Measurements from ENCODE around the gene EIF4EBP2. TPM values are rescaled to one million over a fixed set of nuclear protein-coding genes. Genes with fewer than 3 reads are reported as not detected.

EIF4EBP2 gene
- total RNA-seq, 1 experiment from 2014 or later = 112 TPM

DNA sequence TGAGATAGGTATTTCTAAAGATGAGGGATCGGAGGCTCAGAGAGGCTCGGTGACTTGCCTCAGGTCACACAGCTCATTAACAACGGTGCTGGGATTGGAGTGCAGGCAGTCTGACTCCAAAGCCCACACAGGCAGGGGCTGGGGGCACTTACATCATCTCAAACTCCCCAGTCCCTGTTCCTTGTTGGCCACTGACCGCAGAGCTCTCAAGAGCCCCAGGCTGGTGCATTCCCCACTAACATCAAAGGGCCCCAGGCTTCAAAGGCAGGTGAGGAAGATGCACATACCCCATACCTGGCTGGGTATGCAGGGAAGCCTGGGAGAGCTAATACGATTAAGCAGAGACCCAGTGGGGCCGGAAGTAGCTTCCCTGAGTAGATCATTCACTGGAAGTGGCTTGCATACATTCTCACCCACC lies 51.3 kb downstream of the EIF4EBP2 start (continued):
- TF ChIP-seq, protein P1, sequence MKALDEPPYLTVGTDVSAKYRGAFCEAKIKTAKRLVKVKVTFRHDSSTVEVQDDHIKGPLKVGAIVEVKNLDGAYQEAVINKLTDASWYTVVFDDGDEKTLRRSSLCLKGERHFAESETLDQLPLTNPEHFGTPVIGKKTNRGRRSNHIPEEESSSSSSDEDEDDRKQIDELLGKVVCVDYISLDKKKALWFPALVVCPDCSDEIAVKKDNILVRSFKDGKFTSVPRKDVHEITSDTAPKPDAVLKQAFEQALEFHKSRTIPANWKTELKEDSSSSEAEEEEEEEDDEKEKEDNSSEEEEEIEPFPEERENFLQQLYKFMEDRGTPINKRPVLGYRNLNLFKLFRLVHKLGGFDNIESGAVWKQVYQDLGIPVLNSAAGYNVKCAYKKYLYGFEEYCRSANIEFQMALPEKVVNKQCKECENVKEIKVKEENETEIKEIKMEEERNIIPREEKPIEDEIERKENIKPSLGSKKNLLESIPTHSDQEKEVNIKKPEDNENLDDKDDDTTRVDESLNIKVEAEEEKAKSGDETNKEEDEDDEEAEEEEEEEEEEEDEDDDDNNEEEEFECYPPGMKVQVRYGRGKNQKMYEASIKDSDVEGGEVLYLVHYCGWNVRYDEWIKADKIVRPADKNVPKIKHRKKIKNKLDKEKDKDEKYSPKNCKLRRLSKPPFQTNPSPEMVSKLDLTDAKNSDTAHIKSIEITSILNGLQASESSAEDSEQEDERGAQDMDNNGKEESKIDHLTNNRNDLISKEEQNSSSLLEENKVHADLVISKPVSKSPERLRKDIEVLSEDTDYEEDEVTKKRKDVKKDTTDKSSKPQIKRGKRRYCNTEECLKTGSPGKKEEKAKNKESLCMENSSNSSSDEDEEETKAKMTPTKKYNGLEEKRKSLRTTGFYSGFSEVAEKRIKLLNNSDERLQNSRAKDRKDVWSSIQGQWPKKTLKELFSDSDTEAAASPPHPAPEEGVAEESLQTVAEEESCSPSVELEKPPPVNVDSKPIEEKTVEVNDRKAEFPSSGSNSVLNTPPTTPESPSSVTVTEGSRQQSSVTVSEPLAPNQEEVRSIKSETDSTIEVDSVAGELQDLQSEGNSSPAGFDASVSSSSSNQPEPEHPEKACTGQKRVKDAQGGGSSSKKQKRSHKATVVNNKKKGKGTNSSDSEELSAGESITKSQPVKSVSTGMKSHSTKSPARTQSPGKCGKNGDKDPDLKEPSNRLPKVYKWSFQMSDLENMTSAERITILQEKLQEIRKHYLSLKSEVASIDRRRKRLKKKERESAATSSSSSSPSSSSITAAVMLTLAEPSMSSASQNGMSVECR (CRISPR knock-in tag; IDR thresholded peaks at IDR 0.05; ENCODE audit: borderline replicate concordance) = no peak
- TF ChIP-seq ZNF423 (CRISPR knock-in tag; IDR thresholded peaks at IDR 0.05) (peak; percentile 73), ZBTB21 (CRISPR knock-in tag; IDR thresholded peaks at IDR 0.05; ENCODE audit: borderline replicate concordance) (0 out of 2 replicates have a peak, but pooled peaks have one; percentile 62), ESRRA (CRISPR knock-in tag; IDR thresholded peaks at IDR 0.05; ENCODE audit: borderline replicate concordance) (no peak), GTF2I (CRISPR knock-in tag; conservative IDR thresholded peaks at IDR 0.05) (no peak), ETV6 (CRISPR knock-in tag; IDR thresholded peaks at IDR 0.05) (peak; percentile 91)
- TF ChIP-seq, protein P2, sequence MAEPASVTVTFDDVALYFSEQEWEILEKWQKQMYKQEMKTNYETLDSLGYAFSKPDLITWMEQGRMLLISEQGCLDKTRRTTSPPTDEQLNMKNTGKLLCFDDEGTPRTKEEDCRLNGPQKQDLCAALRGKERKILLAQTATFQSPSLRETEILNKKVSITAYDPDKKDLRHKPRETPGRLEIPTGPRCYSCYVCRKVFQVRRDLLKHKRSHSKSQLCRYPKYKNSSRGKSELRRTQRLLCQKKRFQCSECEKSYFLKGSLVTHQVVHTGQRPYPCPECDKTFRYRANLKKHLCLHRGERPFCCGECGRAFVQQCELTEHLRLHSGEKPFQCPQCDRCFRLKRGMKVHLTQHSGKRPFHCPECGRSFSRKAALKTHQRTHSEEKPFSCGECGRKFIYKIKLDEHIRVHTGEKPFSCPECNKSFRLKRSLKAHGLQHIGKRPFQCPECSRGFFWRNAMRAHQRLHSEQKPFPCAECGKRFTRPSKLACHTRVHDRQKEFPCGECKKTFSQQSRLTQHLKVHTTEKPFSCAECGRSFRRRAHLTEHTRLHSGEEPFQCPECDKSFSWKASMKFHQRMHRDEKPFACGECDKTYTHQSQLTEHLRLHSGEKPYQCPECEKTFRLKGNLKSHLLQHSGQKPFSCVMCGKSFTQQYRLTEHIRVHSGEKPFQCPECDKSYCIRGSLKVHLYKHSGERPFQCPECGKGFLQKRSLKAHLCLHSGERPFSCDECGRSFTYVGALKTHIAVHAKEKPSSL (CRISPR knock-in tag; conservative IDR thresholded peaks at IDR 0.05) = no peak
- TF ChIP-seq, protein P3, sequence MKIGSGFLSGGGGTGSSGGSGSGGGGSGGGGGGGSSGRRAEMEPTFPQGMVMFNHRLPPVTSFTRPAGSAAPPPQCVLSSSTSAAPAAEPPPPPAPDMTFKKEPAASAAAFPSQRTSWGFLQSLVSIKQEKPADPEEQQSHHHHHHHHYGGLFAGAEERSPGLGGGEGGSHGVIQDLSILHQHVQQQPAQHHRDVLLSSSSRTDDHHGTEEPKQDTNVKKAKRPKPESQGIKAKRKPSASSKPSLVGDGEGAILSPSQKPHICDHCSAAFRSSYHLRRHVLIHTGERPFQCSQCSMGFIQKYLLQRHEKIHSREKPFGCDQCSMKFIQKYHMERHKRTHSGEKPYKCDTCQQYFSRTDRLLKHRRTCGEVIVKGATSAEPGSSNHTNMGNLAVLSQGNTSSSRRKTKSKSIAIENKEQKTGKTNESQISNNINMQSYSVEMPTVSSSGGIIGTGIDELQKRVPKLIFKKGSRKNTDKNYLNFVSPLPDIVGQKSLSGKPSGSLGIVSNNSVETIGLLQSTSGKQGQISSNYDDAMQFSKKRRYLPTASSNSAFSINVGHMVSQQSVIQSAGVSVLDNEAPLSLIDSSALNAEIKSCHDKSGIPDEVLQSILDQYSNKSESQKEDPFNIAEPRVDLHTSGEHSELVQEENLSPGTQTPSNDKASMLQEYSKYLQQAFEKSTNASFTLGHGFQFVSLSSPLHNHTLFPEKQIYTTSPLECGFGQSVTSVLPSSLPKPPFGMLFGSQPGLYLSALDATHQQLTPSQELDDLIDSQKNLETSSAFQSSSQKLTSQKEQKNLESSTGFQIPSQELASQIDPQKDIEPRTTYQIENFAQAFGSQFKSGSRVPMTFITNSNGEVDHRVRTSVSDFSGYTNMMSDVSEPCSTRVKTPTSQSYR (CRISPR knock-in tag; IDR thresholded peaks at IDR 0.05) = peak; percentile 50; the same call in 1 of the 2 replicates
- TF ChIP-seq, protein P4, sequence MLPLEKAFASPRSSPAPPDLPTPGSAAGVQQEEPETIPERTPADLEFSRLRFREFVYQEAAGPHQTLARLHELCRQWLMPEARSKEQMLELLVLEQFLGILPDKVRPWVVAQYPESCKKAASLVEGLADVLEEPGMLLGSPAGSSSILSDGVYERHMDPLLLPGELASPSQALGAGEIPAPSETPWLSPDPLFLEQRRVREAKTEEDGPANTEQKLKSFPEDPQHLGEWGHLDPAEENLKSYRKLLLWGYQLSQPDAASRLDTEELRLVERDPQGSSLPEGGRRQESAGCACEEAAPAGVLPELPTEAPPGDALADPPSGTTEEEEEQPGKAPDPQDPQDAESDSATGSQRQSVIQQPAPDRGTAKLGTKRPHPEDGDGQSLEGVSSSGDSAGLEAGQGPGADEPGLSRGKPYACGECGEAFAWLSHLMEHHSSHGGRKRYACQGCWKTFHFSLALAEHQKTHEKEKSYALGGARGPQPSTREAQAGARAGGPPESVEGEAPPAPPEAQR (CRISPR knock-in tag; IDR thresholded peaks at IDR 0.05) = no peak
- TF ChIP-seq, protein P5, sequence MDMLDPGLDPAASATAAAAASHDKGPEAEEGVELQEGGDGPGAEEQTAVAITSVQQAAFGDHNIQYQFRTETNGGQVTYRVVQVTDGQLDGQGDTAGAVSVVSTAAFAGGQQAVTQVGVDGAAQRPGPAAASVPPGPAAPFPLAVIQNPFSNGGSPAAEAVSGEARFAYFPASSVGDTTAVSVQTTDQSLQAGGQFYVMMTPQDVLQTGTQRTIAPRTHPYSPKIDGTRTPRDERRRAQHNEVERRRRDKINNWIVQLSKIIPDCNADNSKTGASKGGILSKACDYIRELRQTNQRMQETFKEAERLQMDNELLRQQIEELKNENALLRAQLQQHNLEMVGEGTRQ (CRISPR knock-in tag; IDR thresholded peaks at IDR 0.05) = 0 out of 2 replicates have a peak, but pooled peaks have one; percentile 16

DNA sequence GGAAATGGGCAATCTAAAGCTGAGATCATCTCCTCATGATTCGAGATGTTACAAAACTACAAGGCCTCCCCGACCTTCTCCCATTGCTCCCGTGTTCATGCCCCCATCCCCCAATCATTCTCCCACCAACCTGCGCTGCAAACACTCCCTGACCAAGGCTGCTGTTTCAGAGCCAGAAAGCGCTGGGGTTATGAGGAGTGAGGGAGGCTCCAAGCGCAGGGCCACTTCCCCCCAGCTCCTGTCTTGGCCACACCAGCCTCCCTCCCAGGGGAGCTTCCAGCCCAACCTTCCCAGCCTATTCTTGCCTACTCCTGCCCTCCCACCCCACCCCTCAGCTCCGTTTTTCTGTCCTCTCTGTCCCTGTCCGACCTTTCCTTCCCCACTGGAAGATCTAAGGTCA lies 52.2 kb downstream of the EIF4EBP2 start:
- Mint-ChIP-seq H3K9me3 (no peaks in the 10 kb centered on the region), H3K4me1 (peaks cover 66% of the 10 kb centered on the region), H3K27me3 (ENCODE audit: low read depth) (peaks cover 52% of the 10 kb centered on the region), H3K27ac (peak overlapping the region; percentile 92; the same call in 1 of the 2 replicates), H3K36me3 (no peaks in the 10 kb centered on the region), H3K4me3 (peak overlapping the region; percentile 40)
- DNase-seq (ENCODE audit: low spot score) = peak; percentile 33
- peak; percentile 2; the same call in 1 of the 2 replicates for ATAC-seq
- ChIA-PET CTCF (interaction anchor here (0.7 to 2.9 kb wide), 18 partner anchors 9 to 305 kb away, joined by 3 to 19 read pairs (median 5); partner anchors contain the start of genes LRRC20, NODAL and PALD1), POLR2A (interaction anchor here (0.9 to 2.4 kb wide), 2 partner anchors 13 to 23 kb away, joined by 3 to 16 read pairs; no protein-coding TSS in a partner anchor)
- TF ChIP-seq NFYB (CRISPR knock-in tag; conservative IDR thresholded peaks at IDR 0.05; ENCODE audit: low read depth) = no peak
- no peak for TF ChIP-seq ATF1 (CRISPR knock-in tag; IDR thresholded peaks at IDR 0.05)
- TF ChIP-seq GABPB1 (CRISPR knock-in tag; IDR thresholded peaks at IDR 0.05) = no peak
- TF ChIP-seq, protein P6, sequence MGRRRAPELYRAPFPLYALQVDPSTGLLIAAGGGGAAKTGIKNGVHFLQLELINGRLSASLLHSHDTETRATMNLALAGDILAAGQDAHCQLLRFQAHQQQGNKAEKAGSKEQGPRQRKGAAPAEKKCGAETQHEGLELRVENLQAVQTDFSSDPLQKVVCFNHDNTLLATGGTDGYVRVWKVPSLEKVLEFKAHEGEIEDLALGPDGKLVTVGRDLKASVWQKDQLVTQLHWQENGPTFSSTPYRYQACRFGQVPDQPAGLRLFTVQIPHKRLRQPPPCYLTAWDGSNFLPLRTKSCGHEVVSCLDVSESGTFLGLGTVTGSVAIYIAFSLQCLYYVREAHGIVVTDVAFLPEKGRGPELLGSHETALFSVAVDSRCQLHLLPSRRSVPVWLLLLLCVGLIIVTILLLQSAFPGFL (CRISPR knock-in tag; IDR thresholded peaks at IDR 0.05; ENCODE audit: borderline replicate concordance) = no peak
- TF ChIP-seq TEAD4 (CRISPR knock-in tag; IDR thresholded peaks at IDR 0.05) = no peak
- TF ChIP-seq NFE2L1 (CRISPR knock-in tag; IDR thresholded peaks at IDR 0.05) = no peak
- TF ChIP-seq NR2C2 (CRISPR knock-in tag; IDR thresholded peaks at IDR 0.05) = no peak
- TF ChIP-seq, protein P7, sequence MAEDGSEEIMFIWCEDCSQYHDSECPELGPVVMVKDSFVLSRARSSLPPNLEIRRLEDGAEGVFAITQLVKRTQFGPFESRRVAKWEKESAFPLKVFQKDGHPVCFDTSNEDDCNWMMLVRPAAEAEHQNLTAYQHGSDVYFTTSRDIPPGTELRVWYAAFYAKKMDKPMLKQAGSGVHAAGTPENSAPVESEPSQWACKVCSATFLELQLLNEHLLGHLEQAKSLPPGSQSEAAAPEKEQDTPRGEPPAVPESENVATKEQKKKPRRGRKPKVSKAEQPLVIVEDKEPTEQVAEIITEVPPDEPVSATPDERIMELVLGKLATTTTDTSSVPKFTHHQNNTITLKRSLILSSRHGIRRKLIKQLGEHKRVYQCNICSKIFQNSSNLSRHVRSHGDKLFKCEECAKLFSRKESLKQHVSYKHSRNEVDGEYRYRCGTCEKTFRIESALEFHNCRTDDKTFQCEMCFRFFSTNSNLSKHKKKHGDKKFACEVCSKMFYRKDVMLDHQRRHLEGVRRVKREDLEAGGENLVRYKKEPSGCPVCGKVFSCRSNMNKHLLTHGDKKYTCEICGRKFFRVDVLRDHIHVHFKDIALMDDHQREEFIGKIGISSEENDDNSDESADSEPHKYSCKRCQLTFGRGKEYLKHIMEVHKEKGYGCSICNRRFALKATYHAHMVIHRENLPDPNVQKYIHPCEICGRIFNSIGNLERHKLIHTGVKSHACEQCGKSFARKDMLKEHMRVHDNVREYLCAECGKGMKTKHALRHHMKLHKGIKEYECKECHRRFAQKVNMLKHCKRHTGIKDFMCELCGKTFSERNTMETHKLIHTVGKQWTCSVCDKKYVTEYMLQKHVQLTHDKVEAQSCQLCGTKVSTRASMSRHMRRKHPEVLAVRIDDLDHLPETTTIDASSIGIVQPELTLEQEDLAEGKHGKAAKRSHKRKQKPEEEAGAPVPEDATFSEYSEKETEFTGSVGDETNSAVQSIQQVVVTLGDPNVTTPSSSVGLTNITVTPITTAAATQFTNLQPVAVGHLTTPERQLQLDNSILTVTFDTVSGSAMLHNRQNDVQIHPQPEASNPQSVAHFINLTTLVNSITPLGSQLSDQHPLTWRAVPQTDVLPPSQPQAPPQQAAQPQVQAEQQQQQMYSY (CRISPR knock-in tag; IDR thresholded peaks at IDR 0.05) = no peak
- TF ChIP-seq ZNF138 (CRISPR knock-in tag; conservative IDR thresholded peaks at IDR 0.05) = 0 out of 2 replicates have a peak, but pooled peaks have one; percentile 43
